ENCODE results near the gene AGBL4.

The AGBL4 gene

DNA sequence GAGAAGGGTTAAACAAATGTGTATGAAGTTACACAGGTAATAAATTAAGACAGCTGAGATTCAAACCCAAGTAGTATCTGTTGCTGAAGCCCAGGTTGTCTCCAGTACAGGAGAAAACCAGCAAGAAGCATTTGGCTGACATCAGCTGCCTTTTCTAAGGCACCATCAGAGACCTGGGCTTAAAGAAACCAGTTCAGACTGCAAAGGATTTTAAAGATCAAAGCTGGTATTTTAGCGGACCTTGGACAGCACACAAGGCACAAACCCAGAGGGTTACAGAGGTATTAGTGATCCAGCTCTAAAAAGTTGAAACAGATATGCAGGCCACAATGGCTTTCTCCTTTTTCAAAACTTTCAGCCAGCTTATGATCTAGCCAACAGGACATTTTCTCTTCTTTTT is 1270.5 kb downstream of the AGBL4 start:
- no peak for DNase-seq

DNA sequence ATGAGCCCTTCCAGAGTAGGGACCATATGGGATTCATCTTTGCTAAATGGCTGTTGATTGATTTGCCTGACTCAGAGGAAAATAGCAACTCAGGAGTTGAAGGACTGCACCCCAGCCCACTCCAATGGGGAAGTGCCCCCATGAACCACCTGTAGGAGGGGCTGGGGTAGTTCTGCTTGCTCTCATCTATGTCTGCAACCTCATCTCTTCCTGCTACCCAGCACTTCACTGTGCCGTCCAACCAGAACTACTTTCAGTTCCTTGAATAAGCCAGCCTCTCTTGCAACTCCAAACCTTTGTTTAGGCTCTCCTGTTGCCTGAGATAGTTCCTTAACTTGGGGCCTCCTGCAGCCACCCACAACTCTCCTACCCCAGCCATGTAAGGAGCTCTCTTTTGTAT is 1273.6 kb downstream of the AGBL4 start:
- DNase-seq, result no peak

DNA sequence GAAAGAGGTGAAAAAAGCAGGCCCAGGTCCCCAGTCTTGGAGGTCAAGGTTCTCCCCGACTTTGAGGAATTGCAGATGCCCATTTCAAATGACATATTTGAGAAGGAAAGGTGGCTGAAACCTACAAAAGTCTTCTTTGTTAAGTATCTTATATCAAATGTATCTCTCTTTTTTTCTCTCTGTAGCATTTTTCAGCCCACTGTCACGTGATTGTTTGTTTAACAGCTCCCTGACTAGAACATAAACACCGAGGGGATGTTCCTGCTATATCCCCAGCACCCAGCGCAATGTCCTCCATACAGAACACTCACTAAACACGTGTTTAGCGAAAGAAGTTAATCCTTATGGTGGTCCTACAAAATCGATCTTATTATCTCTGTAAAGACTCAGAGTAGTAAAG is 1274.7 kb downstream of the AGBL4 start:
- DNase-seq, result no peak

DNA sequence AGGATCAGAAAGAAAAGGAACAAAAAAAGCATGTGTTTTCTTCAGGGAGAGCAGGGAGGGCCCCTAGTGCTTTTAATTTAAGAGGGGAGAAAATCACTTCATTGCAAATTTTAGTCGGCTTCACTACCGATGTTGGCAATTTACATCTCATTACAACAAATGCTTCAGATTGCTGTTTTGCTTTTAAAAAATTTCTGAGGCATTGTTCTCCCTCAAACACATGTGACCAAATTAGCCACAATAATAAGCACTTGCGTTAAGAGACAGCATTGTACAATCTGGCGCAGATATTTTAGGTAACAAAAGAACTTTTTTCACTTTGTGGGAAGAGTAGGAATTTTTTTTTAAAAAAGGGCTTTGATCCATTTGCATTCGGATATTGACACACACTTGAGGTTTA is 1276.8 kb downstream of the AGBL4 start:
- DNase-seq, result no peak

DNA sequence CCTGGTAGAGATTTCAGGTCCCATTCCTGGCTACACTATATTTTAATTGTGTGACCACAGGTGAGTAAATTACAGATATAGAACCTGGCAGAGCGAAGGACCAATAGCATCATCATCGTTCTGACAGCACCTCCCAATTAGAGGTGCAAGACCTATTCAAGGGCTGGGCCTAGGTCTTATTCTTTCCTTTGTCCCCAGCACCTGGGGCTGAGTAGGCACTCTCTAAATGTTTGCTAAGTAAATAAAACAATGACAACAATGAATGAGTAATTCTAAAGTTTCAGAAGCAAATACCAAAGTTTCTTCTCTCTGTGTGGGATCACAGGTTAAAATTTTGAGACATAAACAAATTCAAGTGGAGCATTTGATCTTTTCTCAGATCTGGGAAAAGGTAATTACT is 1279.7 kb downstream of the AGBL4 start:
- DNase-seq, result no peak

DNA sequence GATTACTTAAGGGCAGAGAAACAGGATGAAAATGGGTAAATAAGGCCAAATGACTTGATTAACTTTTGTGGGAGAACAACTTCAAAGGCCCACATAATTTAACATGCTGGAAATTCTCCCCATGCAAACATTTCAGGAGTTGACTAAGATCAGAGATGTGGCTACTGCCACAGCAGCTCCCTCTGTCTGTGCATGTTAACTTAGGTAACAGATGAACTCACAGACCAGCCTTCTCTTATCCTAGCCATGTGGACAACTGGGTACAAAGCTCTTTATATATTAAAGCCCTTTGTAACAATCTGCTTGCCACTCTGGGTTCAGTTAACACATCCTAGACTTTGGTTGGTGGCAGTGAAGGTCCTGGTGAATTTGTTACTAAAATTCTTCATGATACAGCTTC is 1280.3 kb downstream of the AGBL4 start:
- no peak for DNase-seq

DNA sequence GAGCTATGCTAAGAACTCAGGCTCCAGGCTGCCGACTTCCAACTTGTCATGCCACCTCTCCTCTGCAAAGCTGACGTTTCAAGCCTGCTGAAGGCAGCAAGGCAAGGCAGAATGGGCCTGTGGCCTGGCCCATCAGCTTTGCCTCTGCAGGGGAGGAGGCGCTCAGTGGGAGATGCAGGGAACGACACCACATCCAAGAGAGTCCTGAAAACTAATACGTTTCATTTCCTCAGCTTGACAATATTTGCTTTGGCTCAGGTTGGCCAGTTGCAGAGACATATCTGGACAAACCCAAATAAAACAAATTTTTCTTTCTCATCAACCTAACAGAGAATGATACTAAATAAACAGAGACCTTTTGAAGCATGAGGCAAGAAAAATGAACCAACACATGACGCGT is 1282.4 kb downstream of the AGBL4 start:
- peak; percentile 33 to 43 for DNase-seq

DNA sequence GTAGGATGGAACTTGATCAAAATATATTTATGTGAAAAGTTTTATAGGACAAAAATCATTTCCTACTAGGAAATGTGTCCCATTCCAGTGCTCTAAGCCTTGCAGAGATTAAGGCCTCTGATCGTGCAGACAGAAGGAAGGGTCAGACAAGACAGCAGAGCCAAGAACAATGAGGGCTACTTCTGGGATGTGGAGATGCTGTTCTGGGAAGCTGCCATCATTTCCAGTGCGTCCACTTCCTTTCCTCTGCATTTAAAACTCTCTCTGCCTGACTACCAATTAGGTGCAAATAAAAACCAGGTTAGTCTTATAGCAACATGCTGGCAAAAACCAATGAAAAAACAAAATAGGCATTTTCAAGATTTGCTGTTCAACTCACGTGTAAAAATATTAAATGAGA is 1283.1 kb downstream of the AGBL4 start:
- DNase-seq, result no peak

DNA sequence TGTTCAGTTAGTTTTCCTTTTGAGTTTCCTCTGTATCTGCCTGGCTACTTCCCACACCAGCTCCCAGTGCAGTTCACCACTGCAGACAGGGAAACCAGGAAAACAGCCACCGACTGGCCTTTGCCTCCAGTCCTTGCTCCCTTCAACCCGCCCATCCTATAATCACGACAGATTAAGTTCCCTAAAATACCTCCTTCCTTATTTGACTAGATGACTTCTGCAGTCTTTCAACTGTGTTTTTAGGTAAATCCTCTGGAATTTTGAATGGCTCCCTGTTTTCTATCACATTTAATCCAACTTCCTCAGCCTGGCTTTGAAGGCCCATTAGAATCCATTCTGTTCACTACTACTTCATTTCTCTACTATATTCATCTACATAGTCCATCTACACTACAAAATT is 1284.7 kb downstream of the AGBL4 start:
- no peak for DNase-seq

DNA sequence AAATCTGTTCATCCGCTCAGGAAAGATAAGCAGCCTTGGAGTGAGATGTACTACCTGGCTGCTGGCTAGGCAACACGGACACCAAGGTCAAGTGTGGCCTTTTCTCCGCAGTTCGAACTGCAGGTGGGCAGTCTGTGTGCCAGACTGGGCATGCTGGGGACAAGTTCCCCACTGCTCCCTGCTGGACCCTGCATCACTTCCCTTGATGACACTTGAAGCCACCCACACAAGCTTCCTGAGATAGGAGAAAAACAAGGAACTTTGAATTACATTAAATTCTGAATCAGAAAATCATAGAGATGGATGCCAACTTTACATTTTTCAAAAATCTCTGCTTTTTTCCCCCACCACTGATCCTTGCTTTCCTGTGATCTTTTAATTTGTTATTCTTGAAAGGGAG is 1285.4 kb downstream of the AGBL4 start:
- no peak for DNase-seq

DNA sequence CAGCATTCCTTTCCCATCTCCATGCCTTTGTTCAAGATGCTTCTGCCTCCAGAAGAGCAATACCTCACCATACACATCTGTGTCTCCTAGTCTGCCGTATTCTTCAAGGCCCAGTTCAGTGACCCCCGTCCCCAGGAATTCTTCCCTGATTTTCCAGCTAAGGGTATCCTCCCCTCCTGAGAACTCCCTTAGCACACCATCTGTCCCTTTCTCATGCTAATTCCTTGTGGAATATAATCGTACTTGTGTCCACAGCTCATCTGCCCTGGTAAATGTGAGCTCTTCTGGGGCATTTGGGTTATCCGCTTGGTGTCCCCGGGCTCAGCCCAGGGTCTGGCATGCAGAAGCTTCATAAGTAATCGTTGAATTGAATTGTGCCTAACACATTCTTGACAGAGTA is 1288.0 kb downstream of the AGBL4 start:
- DNase-seq, result no peak

DNA sequence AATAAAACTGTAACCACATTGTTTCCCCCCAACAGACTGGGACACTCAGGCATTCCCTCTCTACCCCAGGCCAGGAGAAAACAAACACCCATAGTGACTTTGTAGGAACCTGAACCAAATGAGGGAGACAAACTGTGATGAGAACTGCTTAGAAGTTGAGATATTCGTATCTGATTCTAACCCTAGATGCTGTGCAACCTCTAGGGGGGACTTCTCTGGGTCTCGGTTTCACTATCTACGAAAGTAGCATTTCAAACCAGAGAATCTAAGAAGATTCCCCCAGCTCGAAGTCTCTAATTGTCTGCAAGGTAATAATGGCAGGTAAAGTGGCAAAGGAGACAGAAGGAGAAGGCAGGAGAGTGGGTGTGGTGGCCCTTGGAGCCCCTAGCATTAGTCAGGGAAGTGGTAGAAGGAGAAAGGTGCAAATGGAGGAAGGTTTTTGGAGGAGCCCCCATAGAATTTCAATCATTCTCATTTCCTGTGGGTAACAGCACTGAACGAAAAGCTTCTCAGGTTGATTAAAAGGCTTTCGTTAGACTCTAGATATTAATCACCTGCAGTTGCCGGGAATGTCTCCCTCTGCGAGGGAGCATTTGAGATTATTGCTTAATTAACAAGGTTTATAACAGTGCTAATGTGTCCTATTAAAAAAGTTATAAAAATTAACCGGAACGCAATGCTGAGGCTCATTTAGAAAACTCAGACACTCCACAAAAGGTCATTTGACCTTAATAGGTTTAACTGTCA is 1293.4 kb downstream of the AGBL4 start:
- no peak for DNase-seq

DNA sequence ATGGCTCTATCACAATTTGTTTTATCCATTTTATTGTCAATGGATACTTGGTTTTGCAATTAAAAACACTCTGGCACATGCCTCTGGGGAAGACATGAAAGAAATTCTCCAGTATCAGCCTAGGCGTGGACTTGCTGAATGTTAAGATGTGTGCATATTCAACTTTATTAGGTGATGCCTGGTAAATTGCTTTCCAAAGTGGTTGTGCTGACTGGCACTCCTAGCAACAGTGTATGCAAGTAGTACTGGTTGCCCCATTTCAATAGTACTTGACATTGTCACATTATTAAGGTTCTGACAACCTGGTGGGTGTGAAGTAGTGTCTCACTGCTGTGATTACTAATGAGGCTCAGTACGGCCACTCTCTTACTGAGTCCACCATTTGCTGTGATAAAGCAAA is 1295.2 kb downstream of the AGBL4 start:
- DNase-seq, result no peak

DNA sequence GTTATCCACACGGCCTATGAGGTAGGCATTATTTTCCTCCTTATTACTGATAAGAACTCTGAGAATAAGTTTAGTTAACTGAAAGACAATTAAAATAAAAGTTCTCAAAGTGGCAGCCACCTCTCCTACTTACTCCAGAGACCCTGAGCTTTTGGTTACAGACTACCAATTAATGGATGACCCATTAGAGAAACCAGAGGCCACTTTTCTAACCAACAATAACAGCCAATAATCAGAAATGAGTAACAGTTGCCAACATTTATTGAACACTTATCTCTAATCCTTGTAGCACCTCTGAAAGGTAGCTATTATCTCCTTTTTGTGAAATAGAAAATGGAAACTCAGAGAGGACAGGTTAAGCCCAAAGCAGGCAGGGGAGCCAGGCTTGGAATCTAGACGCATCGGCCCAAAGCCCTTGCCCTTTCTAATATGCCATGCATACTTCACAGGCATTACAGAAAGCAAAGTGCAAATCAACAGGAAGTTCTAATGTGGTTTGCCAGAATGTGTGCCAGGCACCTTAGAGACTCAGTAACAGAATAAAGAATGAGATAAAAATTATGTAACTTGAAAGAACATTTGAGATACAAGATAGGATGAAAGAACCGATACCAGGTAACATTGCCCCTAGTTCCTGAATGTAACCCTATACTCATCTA is 1297.1 kb downstream of the AGBL4 start:
- DNase-seq, result no peak

DNA sequence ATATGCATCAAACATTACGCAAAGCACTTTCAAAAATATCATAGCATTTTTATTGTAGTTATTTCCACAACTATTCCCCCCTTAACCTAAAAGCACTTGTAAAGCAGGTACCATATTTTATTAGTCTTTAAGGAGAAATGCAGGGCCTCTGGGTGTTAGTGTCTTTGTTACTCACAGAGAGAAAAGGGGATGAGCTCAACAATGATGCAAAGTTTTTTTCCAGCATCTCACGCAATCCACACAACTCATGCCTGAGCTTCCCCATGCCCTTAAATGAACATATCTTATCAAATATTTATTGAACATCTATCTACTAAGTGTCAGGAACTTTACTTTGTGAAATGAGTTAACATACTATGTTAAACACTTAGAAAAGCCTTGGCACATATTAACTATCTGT is 1297.6 kb downstream of the AGBL4 start:
- DNase-seq, result no peak

DNA sequence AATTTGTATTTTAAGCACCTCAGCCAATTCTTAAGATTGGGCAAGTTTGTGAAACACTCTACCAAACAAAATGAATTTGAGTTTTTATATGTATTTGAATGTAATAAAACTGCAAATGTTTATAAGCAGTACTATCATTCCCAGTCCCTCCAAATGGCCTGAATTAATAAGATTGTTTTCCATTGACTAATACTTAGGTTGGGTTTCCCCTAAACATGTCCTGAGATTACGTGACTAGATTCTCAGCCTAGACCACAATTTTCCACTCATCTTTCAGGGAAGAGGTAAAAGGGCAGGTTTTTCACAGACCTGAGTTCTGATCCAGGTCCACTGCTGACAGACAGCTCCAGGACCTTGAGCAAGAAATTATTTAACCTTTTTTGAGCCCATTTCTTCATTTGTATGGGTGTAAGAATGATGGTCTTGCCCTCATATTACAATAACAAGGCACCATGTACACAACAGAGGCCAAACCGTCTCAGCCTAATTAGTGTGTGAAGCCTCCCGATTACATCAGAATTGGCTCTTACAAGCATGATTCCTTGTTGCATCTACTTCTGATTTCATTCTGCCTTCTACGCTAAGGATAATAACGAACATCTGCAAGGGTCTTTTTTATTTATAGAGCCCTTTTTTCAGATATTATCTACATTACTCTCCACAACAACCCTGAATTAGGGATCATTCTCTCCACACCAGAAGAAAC is 1298.3 kb downstream of the AGBL4 start:
- DNase-seq, result no peak

DNA sequence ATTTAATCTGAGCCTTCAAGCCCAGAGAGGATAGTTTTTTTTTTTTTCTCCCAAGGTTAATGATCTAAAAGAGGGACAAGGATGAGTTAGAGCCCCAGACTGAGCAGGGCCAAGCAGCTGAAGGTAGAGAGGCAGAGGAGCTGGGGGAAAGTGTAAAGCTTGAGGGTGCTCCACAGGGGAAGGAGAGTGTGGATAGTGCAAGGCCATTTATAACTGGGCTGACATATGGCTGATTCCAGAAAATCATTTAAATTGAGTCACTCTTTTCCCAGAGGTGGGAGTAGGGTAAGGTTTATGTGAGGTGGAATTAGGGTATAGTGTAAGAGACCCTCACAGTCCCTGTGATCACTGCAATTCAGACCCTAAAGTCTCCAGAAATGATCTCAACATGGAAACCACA is 1302.8 kb downstream of the AGBL4 start:
- DNase-seq, result no peak

DNA sequence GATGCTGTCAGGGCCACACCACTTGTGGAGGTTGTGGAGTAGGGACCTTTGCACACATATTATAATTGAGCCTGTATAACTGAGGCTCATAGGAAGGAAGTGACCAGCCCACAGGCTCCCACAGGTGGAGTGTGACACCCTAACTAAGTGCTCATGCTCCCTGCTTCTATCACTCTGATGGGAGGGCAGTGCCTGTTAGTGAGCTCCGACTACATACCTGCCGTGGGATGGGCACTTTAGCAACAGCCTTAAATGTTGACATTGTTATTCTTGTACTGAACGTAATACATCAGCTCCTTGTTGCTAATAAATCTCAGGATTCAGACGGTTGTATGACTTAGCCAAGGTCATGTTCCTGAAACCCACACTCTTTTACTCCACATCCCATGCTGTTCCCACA is 1305.0 kb downstream of the AGBL4 start:
- DNase-seq, result no peak

DNA sequence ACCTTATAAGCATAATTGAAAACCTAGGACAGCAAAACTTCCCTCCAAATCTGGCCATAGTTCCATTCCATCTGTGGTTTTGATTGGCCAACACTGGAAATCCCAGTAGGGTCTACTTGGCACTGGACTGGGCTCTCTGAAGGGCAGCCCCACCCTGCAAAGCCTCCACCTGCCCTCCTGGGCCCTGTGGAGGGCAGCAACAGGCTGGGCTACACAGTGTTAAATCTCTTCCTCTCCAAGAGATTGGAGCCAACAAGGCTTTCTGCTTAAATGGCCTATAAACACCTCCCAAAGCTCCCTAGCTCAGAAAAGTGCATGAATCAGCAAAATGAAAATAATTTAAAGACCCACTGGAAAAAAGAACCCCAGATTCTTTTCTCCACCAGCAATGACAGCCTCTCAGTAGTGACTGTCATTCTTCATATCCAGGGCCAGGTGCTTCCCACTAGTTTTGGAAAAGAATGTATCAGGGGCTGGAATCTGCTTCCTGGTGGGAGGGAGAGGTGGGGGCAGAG is 1305.6 kb downstream of the AGBL4 start:
- no peak for DNase-seq

DNA sequence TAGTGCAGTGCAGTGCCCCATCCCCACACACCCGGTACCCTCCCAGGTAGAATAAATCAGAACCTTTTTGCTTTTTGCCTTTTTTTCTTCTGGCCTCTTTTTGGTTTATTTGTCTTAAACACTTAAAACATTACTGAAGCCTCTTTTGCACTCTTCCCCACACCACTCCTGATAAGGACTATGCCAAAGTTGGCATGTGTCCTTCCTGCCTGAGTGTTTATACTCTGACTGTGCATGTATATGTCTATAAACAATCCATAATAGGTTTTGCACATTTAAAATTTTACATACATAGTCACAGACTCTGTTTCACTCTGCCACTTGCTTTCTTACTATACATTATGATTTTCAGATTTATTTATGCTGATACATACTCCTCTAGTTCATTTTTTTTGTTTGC is 1306.7 kb downstream of the AGBL4 start:
- no peak for DNase-seq

DNA sequence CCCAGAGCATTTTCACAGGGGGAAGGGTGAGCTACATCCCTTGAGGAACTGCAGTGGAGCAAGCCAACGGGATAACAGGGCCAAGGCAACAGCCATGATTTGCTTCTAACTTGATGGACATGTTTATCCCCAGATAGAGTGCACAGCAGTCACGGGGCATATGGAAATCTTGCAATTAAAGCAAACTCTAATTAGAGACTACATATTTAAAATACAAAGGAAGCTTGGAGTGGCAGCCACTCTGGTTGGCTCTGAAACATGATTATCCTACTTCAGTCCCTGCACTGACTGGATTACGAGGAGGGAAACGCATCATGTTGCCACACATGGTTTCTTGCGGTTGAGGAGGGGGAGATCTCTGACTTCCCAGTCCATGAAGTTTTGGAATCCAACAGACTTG is 1307.8 kb downstream of the AGBL4 start:
- DNase-seq, result no peak

DNA sequence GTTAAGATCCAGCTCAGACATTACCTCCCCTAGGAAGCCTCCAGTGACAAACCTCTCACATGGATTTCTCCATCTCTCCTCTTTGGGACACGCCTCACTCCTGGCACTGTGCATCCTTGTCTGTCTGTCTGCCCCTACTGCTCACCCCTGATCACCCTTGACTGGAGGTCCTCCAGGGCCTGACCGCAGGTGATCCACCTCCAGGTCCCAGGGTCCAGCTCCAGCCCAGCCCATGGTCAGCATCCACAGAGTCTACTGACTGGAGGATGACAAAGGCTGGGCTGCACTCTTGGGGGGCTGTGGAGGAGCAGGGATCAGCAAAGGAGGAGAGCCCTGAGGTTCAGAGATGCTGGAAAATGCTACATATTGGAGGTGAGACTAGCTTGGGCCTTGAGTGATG is 1312.8 kb downstream of the AGBL4 start:
- DNase-seq, result no peak

DNA sequence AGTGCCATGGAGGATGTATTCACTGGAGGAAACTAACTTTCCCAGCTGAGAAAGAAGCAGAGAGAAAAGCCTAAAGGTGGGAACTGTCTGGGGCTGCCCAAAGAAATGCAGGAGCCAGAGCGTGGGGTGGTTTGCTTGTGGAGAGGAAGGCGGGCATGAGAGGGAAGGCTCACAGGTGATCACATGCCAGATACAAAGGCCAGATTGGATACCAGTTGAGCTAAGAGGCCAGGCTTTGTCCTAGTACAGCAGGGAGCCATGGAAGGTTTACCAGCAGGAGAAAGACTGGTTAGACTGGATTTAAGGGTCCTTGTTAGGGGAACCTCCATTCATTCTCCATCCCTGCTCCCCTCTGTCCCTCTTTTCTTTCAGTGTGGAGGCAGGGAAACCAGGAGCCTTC is 1313.4 kb downstream of the AGBL4 start:
- no peak for DNase-seq

DNA sequence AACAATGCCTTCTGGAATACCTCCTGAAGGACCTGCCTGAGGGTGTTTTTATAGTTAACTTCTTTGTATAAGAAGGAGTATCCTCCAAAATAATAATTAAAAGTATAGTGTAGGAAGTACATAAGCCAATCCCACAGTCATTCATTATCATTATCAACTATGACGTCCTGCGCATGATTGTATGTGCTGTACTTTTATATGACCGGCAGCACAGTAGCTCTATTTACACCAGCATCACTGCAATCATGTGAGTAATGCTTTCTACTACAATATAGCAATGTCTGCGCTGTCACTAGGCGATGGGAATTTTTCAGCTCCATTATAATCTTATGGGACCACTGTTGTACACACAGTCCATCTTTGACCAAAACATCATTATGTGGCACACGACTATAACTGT is 1319.0 kb downstream of the AGBL4 start:
- DNase-seq, result no peak
